ENCODE data around the gene TLR10.
"Not testable (repeated sequence)": the region's sequence is repeated elsewhere in the genome, so short reads cannot be mapped to it uniquely, and the experiment has no call there.

TLR10 gene

GRCh38 chr4:38802561-38803355, 20.0 kb upstream of the TLR10 start:
- no peak for DNase-seq (ENCODE audit: low spot score)

- no peak for DNase-seq (ENCODE audit: low spot score)
Observed at GRCh38 chr4:38800961-38801450, 18.2 kb upstream of the TLR10 start.

DNA sequence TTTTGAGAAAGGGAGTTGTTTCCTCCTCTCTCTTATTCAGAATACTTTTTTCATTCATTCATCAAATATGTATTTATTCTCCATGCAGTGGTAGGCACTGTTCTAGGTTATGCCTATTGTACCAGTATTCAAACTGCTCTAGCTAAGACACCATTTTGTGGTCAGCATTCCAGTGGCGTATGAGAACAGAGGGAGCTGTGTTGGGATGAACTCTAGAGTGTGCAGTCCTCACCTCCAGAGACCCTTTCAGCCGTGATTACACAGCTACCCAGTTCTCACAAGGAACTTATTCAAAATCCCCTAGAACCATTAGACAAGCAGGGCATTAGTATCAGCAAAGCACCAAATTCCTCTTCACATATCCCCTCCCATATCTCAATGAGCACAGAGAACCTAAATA, 17.6 kb upstream of the TLR10 start:
- DNase-seq (ENCODE audit: low spot score), result no peak

GRCh38 chr4:38795087-38795486, 12.3 kb upstream of the TLR10 start:
- no peak for DNase-seq (ENCODE audit: low spot score)

DNA sequence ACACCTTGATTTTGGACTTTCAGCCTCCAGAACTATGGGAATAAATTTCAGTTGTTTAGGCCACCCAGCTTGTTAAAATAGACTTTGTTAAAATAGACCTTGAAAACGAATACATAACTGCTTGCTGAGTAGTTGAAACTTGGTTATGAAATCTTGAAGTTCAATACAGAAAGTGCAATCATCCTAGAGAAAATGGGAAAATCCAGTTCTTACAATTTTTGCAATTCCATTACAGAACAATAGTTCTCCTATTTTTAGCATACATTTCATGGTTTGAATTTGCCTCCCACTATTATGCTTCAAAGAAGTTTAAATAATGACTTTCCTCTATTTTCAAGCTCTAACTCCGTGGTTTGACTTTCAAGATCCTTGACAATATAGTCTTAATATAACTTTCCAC, 11.3 kb upstream of the TLR10 start:
- DNase-seq (ENCODE audit: low spot score), result no peak

- DNase-seq (ENCODE audit: low spot score), result no peak
Observed at GRCh38 chr4:38791010-38791409, 8.2 kb upstream of the TLR10 start.

DNA sequence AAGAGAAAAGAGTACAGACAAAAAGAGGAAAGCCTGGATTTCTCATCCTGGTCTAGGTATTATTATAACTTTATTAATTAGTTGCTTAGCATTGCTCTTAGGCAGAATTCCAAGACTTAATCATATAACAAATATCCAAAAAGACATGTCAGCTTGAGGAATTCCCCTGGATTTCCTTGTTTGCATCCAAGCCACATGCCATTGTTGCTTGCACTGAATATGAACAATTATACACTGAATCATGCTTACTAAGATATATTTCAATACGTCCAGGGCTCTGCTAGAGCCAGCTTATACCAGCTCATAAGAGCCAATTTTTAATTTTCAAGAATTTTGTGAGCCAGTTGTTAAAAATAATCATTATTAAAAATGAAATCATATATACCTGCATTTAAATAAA, 5.5 kb upstream of the TLR10 start:
- no peak for DNase-seq (ENCODE audit: low spot score)

DNA sequence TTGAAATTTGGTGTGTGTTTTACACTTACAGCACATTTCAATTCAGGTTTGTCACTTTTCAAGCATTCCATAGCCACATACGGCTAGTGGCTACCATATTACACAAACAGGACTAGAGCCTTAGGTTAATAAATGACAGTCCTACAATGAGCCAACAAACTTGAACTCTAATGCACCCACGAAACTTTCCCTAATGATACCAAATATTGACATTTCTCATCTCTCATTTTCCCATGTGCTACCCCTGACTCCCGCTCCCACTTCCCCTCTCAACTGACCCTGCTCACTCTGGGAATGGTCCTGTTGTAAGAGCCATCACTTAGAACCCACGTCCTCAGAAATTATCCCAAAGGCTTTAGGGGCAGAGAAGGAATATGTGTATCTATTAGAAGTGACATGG, 4.9 kb upstream of the TLR10 start:
- DNase-seq (ENCODE audit: low spot score), result no peak

DNA sequence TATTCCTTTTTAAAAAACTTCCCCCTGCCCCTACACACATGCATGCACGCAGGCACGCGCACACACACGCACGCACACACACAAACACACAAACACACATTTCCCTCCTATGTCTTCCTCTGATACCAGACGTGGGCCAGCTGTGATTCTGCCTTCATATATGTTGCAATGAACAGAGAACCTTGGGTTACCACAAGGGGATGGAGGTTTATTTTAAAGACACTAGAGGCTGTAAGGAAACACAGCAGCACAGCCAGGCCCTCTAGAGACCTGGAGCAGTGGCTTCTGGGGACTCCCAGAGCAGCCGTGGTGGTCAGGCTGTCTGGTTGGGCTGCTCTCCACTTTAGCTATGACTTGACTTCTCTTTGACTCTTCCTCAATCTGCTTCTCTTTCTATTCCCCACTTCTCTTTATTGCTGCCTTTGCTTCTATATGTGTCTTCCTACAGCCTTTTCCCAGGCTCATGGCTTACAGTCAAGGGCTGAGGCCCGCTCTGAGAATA, 3.2 kb upstream of the TLR10 start:
- no peak for DNase-seq (ENCODE audit: low spot score)

DNA sequence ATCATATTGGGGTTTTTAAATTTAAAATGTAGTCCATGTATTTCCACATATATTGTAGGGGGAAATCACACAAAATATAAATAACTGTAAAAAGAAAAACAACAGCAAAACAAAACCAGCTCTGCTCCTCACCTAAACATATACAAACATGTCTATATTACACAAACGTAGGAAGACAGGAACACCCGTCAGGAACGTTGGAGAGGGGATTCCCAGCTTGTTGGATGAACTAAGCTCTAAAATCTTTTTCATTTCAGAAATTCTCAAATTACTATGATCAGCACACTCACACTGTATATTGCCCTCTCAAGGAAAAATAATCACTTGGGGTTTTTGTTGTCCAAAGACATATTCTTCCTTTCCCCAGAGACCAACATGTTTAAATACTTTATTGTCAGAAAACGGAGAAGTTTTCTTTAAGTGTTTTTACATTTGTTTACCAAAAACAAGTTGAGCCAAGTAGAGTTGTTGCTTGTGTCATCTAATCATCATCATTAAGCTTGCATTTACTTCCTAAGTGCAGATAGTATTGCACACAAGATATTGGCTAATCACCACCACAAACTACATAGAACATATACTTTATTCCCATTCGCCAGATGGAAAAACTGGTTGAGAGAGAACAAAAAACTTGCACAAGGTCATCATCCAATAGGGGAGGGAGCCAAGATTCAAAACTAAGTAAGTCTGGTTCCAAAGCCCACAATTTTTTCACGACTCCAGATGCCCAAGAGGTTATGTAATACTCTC, 2.4 kb upstream of the TLR10 start:
- DNase-seq (ENCODE audit: low spot score), result no peak

DNA sequence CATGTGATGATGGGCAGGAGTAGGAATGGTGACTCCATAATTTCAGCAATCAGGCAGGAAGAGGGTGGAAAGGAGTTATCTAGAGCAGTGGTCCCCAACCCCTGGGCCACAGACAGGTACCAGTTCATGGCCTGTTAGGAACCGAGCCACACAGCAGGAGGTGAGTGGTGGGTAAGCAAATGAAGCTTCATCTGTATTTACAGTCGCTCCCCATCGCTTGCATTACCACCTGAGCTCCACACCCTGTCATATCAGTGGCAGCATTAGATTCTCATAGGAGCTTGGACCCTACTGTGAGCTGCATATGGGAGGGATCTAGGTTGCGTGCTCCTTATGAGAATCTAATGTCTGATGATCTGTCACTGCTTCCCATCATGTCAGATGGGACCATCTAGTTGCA, 1.4 kb upstream of the TLR10 start:
- DNase-seq (ENCODE audit: low spot score), result no peak

DNA sequence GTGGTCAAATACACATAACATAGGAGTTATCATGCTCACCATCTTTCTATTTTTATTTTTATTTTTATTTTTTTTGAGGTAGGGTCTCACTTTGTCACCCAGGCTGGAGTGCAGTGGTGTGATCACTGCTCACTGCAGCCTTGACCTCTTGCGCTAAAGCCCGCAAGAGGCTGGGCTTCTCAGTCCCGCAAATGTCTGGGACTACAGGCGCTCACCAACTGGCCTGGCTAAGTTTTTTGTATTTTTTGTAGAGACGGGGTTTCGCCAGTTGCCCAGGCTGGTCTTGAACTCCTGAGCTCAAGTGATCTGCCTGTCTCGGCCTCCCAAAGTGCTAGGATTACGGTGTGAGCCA, 295 bp upstream of the TLR10 start:
- no peak for DNase-seq (ENCODE audit: low spot score)

DNA sequence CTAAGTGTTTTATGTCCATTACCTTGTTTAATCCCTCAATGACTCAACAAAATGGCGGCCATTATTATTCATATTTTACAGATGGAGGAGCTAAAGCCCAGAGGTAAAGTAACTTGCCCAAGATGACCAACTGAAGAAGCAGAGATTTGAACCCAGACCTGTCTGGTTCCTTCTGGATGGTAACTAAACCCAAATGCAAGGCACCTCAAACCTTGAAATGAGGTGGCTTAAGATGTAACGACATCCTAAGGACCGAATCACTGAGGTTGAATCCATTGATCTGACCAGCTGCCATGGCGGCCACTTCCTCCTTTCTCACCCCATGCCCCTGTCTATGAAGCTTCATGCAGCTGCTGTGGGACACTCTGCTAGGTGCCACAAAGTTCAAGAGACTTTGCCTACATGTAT, 932 bp downstream of the TLR10 start:
- no peak for DNase-seq (ENCODE audit: low spot score)

GRCh38 chr4:38780833-38781484, 1.8 kb downstream of the TLR10 start:
- DNase-seq (ENCODE audit: low spot score), result no peak

DNA sequence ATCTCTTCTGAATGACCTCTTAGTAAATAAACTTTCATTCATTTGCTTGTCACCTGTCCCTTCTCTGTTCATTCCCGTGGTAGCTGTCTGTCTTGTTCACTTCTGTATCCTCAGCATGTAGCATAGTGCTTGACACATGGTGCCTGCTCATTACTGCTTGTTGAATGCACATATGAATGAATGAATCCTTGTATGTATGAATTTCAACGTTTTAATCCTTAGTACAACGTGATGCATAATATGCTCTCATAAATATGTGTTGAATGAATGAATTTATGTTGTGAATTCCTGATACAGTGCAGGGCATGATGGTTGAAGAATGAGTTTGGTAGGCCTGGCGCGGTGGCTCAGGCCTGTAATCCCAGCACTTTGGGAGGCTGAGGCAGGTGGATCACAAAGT, 3.0 kb downstream of the TLR10 start:
- DNase-seq (ENCODE audit: low spot score), result no peak

GRCh38 chr4:38777925-38778324, 4.9 kb downstream of the TLR10 start:
- DNase-seq (ENCODE audit: low spot score), result not testable (repeated sequence)

- no peak for DNase-seq (ENCODE audit: low spot score)
Observed at GRCh38 chr4:38775326-38775725, 7.5 kb downstream of the TLR10 start.

GRCh38 chr4:38774181-38774955, 8.4 kb downstream of the TLR10 start:
- DNase-seq (ENCODE audit: low spot score), result no peak

DNA sequence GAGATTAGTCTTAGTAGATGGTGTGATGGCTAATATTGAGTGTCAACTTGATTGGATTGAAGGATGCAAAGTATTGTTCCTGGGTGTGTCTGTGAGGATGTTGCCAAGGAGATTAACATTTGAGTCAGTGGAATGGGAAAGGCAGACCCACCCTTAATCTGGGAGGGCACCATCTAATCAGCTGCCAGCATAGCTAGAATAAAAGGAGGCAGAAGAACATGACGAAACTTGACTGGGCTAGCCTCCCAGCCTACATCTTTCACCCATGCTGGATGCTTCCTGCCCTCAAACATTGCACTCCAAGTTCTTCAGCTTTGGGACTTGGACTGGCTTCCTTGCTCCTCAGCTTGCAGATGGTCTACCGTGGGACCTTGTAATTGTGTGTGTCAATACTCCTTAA, 12.5 kb downstream of the TLR10 start:
- not testable (repeated sequence) for DNase-seq (ENCODE audit: low spot score)

DNA sequence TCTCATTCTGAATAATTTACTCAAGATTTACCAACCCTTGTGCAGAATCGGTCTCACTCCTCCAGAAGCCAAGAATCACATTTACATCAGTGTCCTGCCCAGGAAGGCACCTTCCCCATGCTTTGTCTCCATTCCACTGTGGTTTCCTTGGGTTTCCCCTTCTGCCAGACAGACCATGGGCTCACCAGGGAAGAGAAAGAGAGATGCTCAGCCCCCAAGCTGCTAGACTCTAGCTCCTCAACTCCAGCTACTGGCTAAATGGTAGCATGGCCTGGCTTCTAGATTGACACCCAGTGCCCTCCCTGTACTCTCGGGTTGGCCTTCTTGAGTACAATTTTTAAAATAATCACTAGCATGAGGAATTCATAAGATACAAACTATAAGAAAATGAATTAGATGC, 12.9 kb downstream of the TLR10 start:
- no peak for DNase-seq (ENCODE audit: low spot score)

DNA sequence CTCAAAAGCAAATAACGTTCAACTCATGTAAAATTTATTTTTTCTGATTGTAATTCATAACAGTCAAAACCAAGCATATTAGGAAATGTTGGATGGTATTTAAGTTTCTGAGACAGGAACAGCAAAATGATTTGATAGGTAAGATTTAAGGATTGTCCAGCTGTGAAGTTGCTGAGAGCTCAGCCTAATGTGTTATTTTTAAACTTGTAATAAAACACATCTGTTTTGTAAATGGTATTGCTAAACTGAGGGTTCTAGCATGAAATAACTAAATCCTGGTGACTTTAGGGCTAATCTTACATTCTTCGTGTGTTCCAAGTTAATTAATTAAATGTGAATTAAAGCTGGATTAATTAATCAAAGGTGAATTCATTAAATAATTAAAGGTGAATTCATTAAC, 13.3 kb downstream of the TLR10 start:
- no peak for DNase-seq (ENCODE audit: low spot score)

DNA sequence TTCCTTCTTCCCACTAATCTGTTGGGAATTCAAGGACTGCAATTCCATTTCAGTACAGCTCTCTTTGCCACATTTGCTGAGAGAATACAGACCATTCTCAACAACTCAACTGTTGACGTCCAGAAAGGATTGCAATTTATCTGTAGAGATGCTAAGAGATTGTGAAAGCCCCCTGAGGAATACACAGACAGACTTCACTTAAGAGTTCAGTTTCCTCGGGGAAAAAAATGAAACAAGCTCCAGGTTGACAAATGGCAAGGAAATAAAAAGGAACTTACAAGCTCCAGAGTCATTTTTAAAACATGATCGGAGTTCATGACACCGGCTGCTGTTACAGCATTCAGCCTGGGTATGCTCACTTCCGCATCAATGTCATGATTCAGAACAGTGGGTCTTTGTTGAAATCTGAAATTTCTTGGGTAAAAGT, 13.8 kb downstream of the TLR10 start:
- no peak for DNase-seq (ENCODE audit: low spot score)

Data from CD4-positive, alpha-beta T cell treated with Interleukin-15 for 4 hours (primary cell).